HG02759 (cell line): ENCODE data around the gene CHD5.

ENCODE experiments used
- ATAC-seq: cut with Tn5 transposase; IDR thresholded peaks from one replicate; pipeline ENCODE4 v1.9.1; 2021; ENCODE audit warnings: mild to moderate bottlenecking, moderate library complexity; ENCODE audit not compliant: unreplicated experiment

The CHD5 gene

GRCh38 chr1:6134741-6135510 lies 45.2 kb downstream of the CHD5 start:
- no peak for ATAC-seq

GRCh38 chr1:6134206-6134605 lies 45.9 kb downstream of the CHD5 start:
- no peak for ATAC-seq

- ATAC-seq, result no peak
Measured at GRCh38 chr1:6133146-6133895, 46.8 kb downstream of the CHD5 start.

- ATAC-seq, result no peak
Measured at GRCh38 chr1:6131561-6131960, 48.6 kb downstream of the CHD5 start.

GRCh38 chr1:6130596-6130995 lies 49.5 kb downstream of the CHD5 start:
- ATAC-seq, result no peak

GRCh38 chr1:6130036-6130435 lies 50.1 kb downstream of the CHD5 start:
- no peak for ATAC-seq

- ATAC-seq, result no peak
Measured at GRCh38 chr1:6129313-6129712, 50.8 kb downstream of the CHD5 start.

GRCh38 chr1:6128276-6129081 lies 51.6 kb downstream of the CHD5 start:
- no peak for ATAC-seq

- ATAC-seq, result no peak
Measured at GRCh38 chr1:6127587-6128163, 52.4 kb downstream of the CHD5 start.

- ATAC-seq, result no peak
Measured at GRCh38 chr1:6126521-6127067, 53.5 kb downstream of the CHD5 start.

GRCh38 chr1:6126028-6126427 lies 54.1 kb downstream of the CHD5 start:
- ATAC-seq, result no peak

GRCh38 chr1:6125366-6125765 lies 54.8 kb downstream of the CHD5 start:
- ATAC-seq, result no peak

- ATAC-seq, result no peak
Measured at GRCh38 chr1:6124746-6125365, 55.3 kb downstream of the CHD5 start.

GRCh38 chr1:6124341-6124740 lies 55.8 kb downstream of the CHD5 start:
- ATAC-seq, result no peak

- ATAC-seq, result no peak
Measured at GRCh38 chr1:6123816-6124215, 56.3 kb downstream of the CHD5 start.

- no peak for ATAC-seq
Measured at GRCh38 chr1:6123083-6123482, 57.0 kb downstream of the CHD5 start.

GRCh38 chr1:6121651-6122370 lies 58.3 kb downstream of the CHD5 start:
- no peak for ATAC-seq

GRCh38 chr1:6121021-6121421 lies 59.1 kb downstream of the CHD5 start:
- no peak for ATAC-seq

- no peak for ATAC-seq
Measured at GRCh38 chr1:6118415-6118814, 61.7 kb downstream of the CHD5 start.

- ATAC-seq, result no peak
Measured at GRCh38 chr1:6117624-6118023, 62.5 kb downstream of the CHD5 start.
